Spleen (tissue), 11 donors: ENCODE results near the gene ALDOB. TPM values are rescaled to one million over a fixed set of nuclear protein-coding genes. Genes with fewer than 3 reads are reported as not detected.
A peak's percentile ranks its signal among the peaks of the same experiment; 100 is the strongest.

ENCODE experiments used
- DNase-seq: peaks from one replicate; pipeline ENCODE4 v3.0.0-alpha.2; 2020
- H3K27ac ChIP-seq, 8 donors: fragments of 200-600 bp; sonication (generic) in 7 of 8; 1 replicate in 4 of 8; 2 replicates in 4 of 8; pipeline versions ENCODE4 v1.5.0 to v1.8.0; 2016 to 2021; ENCODE audit warnings: inconsistent platforms in 4 of 8, mild to moderate bottlenecking in 4 of 8, moderate library complexity in 1 of 8
- H3K27me3 ChIP-seq, 7 donors: fragments of 200-600 bp; sonication (generic) in 6 of 7; replicated peaks in 1 of 7; 1 replicate in 4 of 7; 2 replicates in 3 of 7; pipeline versions ENCODE4 v1.5.0 to v1.8.0; 2016 to 2021; ENCODE audit warnings: inconsistent platforms in 3 of 7, mild to moderate bottlenecking in 1 of 7
- H3K36me3 ChIP-seq, 6 donors: fragments of 200-600 bp; sonication (generic) in 5 of 6; 1 replicate in 4 of 6; 2 replicates in 2 of 6; pipeline versions ENCODE4 v1.5.0 to v1.8.0; 2016 to 2021; ENCODE audit warnings: inconsistent platforms in 2 of 6
- H3K4me1 ChIP-seq, 6 donors: fragments of 200-600 bp; sonication (generic) in 5 of 6; 1 replicate in 3 of 6; 2 replicates in 3 of 6; pipeline versions ENCODE4 v1.5.0 to v1.8.0; 2016 to 2021; ENCODE audit warnings: inconsistent platforms in 3 of 6
- H3K4me3 ChIP-seq, 8 donors: fragments of 200-600 bp; sonication (generic) in 7 of 8; 1 replicate in 4 of 8; 2 replicates in 4 of 8; pipeline versions ENCODE4 v1.5.0 to v1.8.0; 2016 to 2021; ENCODE audit warnings: inconsistent platforms in 4 of 8, mild to moderate bottlenecking in 4 of 8, moderate library complexity in 2 of 8
- H3K9me3 ChIP-seq, 8 donors: fragments of 200-600 bp; sonication (generic) in 7 of 8; 1 replicate in 4 of 8; 2 replicates in 4 of 8; pipeline versions ENCODE4 v1.5.0 to v1.8.0; 2016 to 2021; ENCODE audit warnings: inconsistent platforms in 4 of 8
- POLR2A ChIP-seq, 3 donors: fragments of 450-650 bp; IDR thresholded peaks; one replicate each; pipeline ENCODE4 v1.5.1; 2017; ENCODE audit warnings: antibody characterized with exemption in 3 of 3, mild to moderate bottlenecking in 1 of 3
- POLR2AphosphoS5 ChIP-seq, 3 donors: sonication (generic); formaldehyde crosslinking; IDR thresholded peaks; one replicate each; pipeline ENCODE4 v1.5.1; 2017; ENCODE audit warnings: antibody characterized with exemption in 3 of 3
- WGBS, 5 donors: extraction: QIAGEN DNeasy Blood & Tissue Kit in 3 of 5; methylation state at CpG; one replicate each; pipeline versions ENCODE4 v1.1.5 to v1.1.7; 2013 to 2018; 5-methylcytosine and 5-hydroxymethylcytosine counted together
- intact Hi-C: fragments of 100-400 bp; cut with DNase I; formaldehyde crosslinking; loops from one replicate; pipeline ENCODE4 v1.15.0; 2023; ENCODE audit warnings: low total_unique reads
- polyA plus RNA-seq, 3 donors: library from polyadenylated mRNA; stranded (reverse); fragments of 200-250 nt; gene quantifications; one replicate each; pipeline ENCODE4 v1.2.1, GENCODE V29; 2013
- total RNA-seq, 7 donors: library from RNA; depleted of rRNA in 3 of 7; stranded (reverse); fragments of >200 nt in 3 of 7; fragmentation: NEBNext Ultra II Directional in 4 of 7; extraction: Animal tissue kit (Norgen Biotek cat#: 25700) in 4 of 7; gene quantifications; one replicate each; pipeline versions ENCODE4 v1.1.0 to v1.2.1, GENCODE V29; 2016 to 2021
- TF ChIP-seq, protein P1 (sequence below), 11 experiments: fragments of 200-600 bp in 7 of 11; fragments of 450-650 bp in 4 of 11; sonication (generic) in 4 of 11; IDR thresholded peaks in 8 of 11; conservative IDR thresholded peaks in 3 of 11; 1 replicate in 7 of 11; 2 replicates in 4 of 11; pipeline versions ENCODE4 v1.4.0 to v1.8.0; 2016 to 2021; ENCODE audit warnings: antibody characterized with exemption in 11 of 11, inconsistent platforms in 4 of 11, mild to moderate bottlenecking in 1 of 11
- donor health status: healthy with polysubstance abuse.
- donor health status: DM: no; HTN: no; CAD: no; lungs with moderate emphysema.
- donor health status: DM: no; HTN: no; CAD: no.
- donor health status: Bipolar disorder and iron deficiency.
- donor health status: healthy.
- donor health status: DM: no; HTN: no; CAD: no.
- donor health status: DM: yes; HTN: yes; CAD: no.

ALDOB gene
- total and polyA plus RNA-seq, 10 donors: 0.15 to 0.83 (median 0.40) TPM; not detected in 6

- no peak for DNase-seq
- 7 to 13% (median 8%) methylated on average over 4 of the region's 4 CpGs for WGBS, 5 donors
- no peaks in the 10 kb centered on the region for H3K27me3 ChIP-seq
- TF ChIP-seq, protein P1, sequence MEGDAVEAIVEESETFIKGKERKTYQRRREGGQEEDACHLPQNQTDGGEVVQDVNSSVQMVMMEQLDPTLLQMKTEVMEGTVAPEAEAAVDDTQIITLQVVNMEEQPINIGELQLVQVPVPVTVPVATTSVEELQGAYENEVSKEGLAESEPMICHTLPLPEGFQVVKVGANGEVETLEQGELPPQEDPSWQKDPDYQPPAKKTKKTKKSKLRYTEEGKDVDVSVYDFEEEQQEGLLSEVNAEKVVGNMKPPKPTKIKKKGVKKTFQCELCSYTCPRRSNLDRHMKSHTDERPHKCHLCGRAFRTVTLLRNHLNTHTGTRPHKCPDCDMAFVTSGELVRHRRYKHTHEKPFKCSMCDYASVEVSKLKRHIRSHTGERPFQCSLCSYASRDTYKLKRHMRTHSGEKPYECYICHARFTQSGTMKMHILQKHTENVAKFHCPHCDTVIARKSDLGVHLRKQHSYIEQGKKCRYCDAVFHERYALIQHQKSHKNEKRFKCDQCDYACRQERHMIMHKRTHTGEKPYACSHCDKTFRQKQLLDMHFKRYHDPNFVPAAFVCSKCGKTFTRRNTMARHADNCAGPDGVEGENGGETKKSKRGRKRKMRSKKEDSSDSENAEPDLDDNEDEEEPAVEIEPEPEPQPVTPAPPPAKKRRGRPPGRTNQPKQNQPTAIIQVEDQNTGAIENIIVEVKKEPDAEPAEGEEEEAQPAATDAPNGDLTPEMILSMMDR (IDR thresholded peaks at IDR 0.05 in 8 of 11, conservative IDR thresholded peaks at IDR 0.05 in 3 of 11): no peak
- TF ChIP-seq POLR2A (IDR thresholded peaks at IDR 0.05): no peak
- TF ChIP-seq POLR2AphosphoS5 (IDR thresholded peaks at IDR 0.05): no peak
- peak overlapping the region; percentile 51 to 82 (median 66) for H3K4me3 ChIP-seq
- peak overlapping the region in 7 of 8 donors; percentile 78 to 95 (median 89) for H3K27ac ChIP-seq
- H3K9me3 ChIP-seq: peaks cover 0 to 28% (median 12%) of the 10 kb centered on the region in 8 donors
- H3K36me3 ChIP-seq: peaks cover 0 to 53% (median 25%) of the 10 kb centered on the region in 6 donors
- H3K4me1 ChIP-seq: peaks cover 21 to 71% (median 54%) of the 10 kb centered on the region in 6 donors
- intact Hi-C loops: loop anchor here (5.0 kb wide), 1 partner anchor 135 kb away; the partner anchor contains the start of gene RNF20
These were observed 37.9 kb downstream of the ALDOB start for GRCh38 chr9:101397746-101398067.

DNA sequence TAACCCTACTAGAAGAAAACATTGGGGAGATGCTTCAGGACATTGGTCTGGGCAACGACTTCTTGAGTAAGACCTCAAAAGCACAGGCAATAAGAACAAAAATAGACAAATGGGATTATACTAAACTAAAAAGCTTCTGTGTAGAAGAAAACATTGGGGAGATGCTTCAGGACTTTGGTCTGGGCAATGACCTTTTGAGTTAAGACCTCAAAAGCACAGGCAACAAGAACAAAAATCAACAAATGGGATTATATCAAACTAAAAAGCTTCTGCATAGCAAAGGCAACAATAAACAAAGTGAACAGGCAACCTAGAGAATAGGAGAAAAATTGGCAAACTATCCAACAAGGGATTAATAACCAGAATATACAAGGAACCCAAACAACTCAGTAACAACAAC, 40.9 kb downstream of the ALDOB start:
- WGBS, 5 donors: 94 to 100% (median 97%) methylated on average over 1 of the region's 1 CpG
- Histone ChIP-seq H3K27me3 (no peaks in the 10 kb centered on the region), H3K36me3 (peaks cover 0 to 41% (median 13%) of the 10 kb centered on the region in 6 donors), H3K9me3 (peaks cover 0 to 20% (median 13%) of the 10 kb centered on the region in 8 donors), H3K4me3 (no peak overlapping the region), H3K4me1 (peaks cover 15 to 50% (median 37%) of the 10 kb centered on the region in 6 donors), H3K27ac (no peak overlapping the region)
- TF ChIP-seq, protein P1 (IDR thresholded peaks at IDR 0.05 in 8 of 11, conservative IDR thresholded peaks at IDR 0.05 in 3 of 11): no peak
- TF ChIP-seq POLR2A (IDR thresholded peaks at IDR 0.05) (no peak), POLR2AphosphoS5 (IDR thresholded peaks at IDR 0.05) (no peak)
- intact Hi-C loops: loop anchor here (5.0 kb wide), 1 partner anchor 138 kb away; the partner anchor contains the start of gene RNF20
- DNase-seq: no peak

DNA sequence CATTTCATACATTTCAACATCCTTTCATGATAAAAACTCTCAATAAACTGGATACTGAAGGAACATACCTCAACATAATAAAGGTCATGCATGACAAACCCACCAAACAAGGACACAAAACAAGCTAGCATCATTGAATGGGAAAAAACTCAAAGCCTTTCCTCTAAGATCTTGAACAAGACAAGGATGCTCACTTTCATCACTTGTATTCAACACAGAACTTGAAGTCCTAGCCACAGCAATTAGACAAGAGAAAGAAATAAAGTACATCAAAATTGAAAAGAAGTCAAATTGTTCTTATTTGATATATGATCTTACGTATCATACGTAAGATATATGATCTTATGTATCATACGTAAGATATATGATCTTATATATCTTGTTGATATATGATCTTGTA, 42.4 kb downstream of the ALDOB start:
- DNase-seq: no peak
- intact Hi-C loops: no loop called here
- Histone ChIP-seq H3K4me1 (peaks cover 13 to 44% (median 32%) of the 10 kb centered on the region in 6 donors), H3K4me3 (no peak overlapping the region), H3K36me3 (peaks cover 0 to 57% (median 23%) of the 10 kb centered on the region in 6 donors), H3K27me3 (no peaks in the 10 kb centered on the region), H3K27ac (no peak overlapping the region), H3K9me3 (peaks cover 0 to 20% (median 13%) of the 10 kb centered on the region in 8 donors)
- TF ChIP-seq POLR2A (IDR thresholded peaks at IDR 0.05): no peak
- no peak for TF ChIP-seq POLR2AphosphoS5 (IDR thresholded peaks at IDR 0.05)
- TF ChIP-seq, protein P1 (IDR thresholded peaks at IDR 0.05 in 8 of 11, conservative IDR thresholded peaks at IDR 0.05 in 3 of 11): no peak
- WGBS, 5 donors: 98 to 99% (median 98%) methylated on average over 3 of the region's 3 CpGs

GRCh38 chr9:101388507-101388993, 47.0 kb downstream of the ALDOB start:
- TF ChIP-seq POLR2A (IDR thresholded peaks at IDR 0.05) (no peak), POLR2AphosphoS5 (IDR thresholded peaks at IDR 0.05) (no peak)
- TF ChIP-seq, protein P1 (IDR thresholded peaks at IDR 0.05 in 8 of 11, conservative IDR thresholded peaks at IDR 0.05 in 3 of 11): no peak
- 84 to 97% (median 92%) methylated on average over 2 of the region's 2 CpGs for WGBS, 5 donors

More at GRCh38 chr9:101388507-101388993, 47.0 kb downstream of the ALDOB start:
- no peak overlapping the region for H3K27ac ChIP-seq
- peaks cover 0 to 35% (median 29%) of the 10 kb centered on the region in 8 donors for H3K9me3 ChIP-seq
- H3K4me1 ChIP-seq: peaks cover 0 to 6% (median 0%) of the 10 kb centered on the region in 6 donors
- no peaks in the 10 kb centered on the region for H3K27me3 ChIP-seq
- peaks cover 0 to 42% (median 19%) of the 10 kb centered on the region in 6 donors for H3K36me3 ChIP-seq
- no peak for DNase-seq
- no peak overlapping the region for H3K4me3 ChIP-seq
- intact Hi-C loops: no loop called here
